GM21576 (cell line): ENCODE results near the gene ZSWIM6.

Source experiments
- ATAC-seq: cut with Tn5 transposase; IDR thresholded peaks from one replicate; pipeline ENCODE4 v1.9.1; 2021; ENCODE audit warnings: mild to moderate bottlenecking, moderate library complexity; ENCODE audit not compliant: unreplicated experiment

ZSWIM6 gene

DNA sequence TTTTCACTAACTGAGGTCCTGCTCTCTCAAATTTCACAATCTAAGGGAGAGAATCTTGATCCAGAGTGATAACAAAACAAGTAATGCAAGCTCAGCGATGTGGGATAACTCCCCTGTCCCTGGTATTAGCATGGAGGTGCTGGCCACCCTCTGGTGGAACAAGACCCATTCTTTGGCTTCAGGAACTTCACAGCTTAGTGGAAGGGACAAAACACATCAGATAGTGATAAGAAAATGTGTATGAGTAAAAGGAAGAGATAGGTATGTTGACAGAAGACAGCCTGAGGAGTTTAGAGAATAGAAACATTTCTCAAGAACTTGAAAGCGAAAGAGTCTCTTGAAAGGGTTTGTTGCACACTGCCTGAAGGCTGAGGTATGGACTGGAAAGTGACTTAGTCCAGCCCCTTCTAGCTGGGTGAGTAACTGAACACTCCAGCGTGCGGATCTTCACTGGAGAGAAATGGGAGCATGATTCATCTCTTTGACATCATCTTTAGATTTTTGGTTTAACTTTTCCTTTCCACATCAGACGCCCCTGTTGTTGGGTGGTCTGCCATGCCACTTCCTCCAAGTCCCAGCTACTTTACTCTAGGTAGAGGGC is 25.4 kb upstream of the ZSWIM6 start:
- peak; percentile 87 for ATAC-seq

DNA sequence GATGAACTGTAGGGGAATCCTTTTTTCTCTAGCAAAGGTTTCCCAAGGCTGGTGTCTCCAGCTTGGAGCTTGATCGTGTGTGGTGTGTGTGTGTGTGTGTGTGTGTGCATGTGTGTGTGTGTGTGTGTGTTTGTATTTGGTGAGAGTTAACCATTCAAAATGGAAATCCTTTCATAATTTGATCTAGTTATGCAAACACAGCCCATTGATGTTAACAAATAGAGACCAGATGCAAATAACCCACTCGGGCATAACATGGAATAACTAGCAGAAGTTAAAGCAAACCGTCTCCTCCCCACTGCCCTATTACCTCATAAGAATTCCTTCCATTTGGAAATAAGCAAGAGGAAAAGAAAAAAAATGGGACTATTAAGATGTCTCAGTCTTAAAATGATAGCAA is 24.9 kb upstream of the ZSWIM6 start:
- ATAC-seq, result no peak

DNA sequence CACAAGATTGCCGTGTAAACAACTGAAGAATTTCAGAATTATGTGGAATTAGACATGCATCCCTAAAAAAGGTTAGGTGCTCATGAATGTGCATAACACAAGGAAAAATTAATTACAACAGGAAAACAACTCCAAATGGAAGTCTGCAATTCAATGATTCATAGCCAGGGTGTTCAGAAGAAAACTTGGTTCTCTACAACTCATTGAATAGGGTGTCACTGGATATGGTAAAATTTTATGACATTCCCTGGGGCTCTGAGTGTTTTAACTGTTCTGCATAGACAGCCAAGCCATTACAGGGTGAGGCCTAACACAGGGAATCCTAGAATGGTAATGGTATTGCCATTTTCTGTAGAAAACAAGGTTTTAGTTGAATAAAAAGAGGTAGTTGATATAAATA is 24.4 kb upstream of the ZSWIM6 start:
- ATAC-seq, result no peak

DNA sequence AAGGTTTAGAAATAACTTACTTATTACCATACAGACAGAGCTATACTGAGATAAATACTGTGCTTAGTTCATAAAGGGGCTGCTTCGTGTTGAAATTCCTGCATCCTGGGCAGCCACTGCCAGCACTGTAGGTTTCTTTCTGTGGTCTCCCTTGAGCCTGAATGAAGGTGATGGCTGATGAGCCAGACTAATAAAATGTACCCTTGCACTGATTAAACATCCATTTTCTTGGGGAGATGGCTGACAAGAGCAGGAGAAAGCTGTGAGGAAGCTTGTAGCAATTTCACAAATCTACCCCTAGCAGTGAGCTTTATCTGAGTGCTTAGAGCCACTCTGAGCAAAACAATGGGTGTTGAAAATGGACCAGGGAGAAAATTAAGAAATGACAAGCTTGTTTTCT is 23.3 kb upstream of the ZSWIM6 start:
- ATAC-seq, result no peak

DNA sequence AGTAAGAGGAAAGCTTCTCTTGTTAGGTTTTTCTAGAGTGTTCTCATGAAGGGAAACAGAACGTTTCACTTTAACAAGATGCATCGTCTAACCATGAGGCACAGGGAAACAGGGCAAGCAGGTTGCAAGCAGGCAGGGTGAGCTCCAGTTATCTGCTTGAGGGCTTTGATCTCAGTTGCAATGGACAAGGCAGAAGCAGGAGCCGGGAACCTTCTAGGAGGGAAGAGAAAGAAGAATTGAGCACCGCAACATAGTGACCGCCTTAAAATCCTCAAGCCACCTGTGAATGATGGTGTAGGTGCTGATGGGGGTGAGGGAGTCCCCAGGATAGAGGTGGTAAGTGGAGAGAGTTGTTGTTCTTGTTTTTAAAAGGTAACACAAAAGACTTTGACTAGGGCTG is 22.9 kb upstream of the ZSWIM6 start:
- ATAC-seq, result no peak

DNA sequence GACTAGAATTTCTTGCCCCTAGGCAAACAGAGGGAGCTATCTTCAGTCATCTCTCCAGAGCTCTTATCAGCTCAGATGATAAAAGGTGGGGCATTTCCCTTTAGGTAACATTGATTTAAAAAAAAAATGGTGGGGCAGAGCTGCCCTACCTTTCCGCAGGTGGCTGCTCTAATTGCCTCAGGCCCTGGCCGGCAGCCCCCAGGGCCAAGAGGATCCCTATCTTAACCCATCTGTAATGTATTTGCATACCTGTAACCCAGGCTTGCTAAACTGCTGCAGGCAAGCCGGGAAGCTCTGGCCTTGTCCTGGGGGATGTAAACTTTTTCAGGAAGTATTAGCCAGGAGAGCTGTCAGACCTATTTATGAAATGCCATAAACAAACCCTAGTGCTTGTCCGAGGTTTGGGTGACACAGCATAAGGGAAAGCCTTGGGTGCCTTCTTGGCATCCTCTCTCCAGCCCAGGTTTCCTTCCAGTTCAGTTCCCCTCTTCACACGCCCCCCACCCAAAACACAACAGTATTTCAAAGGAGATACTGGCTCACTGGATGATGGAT is 20.9 kb upstream of the ZSWIM6 start:
- no peak for ATAC-seq

DNA sequence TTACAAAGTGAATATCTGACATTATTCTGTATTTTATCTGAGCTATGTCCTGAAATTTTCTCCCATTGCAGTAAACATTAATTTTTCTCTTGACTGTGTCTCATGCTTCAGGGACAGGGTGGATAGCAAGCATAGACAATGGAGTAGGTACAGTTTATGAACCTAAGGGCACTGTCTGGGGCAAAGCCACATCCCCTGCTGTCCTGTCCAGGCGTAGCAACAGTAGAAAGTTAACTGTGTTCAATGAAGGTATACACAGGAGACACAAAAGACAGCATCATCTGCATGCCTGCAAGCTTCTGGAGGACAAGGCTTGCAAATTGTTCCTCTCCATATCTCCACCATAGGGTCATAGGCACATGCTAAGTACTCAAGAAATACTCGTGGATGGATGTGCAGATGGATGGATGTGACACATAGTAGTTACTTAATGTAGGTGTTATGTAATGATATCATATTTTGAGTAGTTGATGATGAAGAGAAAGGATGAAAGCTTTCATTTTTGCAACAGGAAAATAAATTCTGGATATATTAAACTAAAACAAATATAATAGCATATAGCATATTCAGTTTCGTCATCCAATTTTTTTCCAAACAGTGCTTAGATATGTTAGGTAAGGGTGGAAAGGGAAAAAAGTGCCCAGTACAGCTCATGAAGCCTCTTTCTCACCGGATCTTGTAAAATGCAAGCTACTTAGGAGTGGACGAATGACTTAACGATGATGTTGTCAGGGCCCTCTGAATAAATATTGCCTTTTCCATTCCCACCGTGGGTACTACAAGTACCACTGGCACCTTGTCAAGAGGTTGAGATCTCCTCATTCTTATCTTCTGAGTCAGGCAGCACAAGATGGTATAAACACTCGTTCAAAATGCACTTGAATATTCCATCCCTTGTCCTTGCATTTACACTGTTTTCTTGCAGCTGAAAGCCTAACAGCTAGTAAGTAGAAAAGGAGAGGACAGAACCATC is 19.9 kb upstream of the ZSWIM6 start:
- no peak for ATAC-seq

DNA sequence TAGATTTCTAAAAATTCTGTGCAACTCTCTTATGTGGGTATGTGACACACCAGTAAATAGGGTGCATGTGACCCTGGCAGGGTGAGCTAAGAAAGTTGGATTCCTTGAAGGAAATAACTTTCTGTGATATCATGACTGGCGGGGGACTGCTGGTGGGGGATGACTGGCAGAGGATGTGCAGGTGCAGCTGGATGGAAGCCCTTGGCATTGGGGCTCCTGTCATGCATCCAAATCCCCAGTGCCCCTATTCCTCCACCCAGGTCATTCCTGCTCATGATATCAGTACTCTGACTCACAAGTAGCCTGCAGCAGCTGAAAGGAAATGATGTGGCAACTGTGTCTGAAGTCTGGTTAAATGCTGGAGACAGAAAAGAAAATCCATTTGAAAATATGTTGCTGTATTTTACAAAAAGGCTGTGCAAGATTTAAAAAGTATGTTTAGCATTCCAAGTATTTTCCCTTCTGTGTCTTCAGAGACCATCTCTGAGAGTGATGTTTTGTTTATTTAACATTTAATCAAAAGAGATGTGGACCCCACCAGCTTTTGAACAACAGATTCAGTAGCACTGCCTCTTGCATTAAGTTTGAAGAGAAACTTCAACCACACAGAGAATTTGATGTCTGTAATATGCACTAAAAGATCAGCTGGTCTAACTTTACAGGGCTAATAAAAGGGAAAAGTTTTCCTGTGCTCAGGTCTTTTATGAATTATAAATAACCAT is 17.9 kb upstream of the ZSWIM6 start:
- no peak for ATAC-seq

DNA sequence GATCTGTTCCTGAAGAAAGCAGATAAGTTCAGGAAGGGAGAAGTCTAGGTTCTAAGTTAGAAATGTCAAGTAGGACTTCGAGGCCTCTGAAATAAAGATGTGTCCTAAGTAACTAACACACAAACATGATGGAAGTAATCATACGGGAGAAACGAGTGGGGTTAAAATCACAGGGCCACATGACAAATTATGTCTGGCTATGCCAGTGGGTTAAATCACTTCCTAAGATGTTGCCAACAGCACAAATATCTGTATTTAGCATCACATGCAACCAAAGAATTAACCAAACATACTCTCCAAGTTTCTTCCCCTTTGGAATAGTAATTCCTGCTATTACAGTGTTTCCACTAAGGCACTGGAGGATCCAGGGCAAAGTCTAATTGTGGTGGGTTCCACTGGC is 13.7 kb upstream of the ZSWIM6 start:
- no peak for ATAC-seq

DNA sequence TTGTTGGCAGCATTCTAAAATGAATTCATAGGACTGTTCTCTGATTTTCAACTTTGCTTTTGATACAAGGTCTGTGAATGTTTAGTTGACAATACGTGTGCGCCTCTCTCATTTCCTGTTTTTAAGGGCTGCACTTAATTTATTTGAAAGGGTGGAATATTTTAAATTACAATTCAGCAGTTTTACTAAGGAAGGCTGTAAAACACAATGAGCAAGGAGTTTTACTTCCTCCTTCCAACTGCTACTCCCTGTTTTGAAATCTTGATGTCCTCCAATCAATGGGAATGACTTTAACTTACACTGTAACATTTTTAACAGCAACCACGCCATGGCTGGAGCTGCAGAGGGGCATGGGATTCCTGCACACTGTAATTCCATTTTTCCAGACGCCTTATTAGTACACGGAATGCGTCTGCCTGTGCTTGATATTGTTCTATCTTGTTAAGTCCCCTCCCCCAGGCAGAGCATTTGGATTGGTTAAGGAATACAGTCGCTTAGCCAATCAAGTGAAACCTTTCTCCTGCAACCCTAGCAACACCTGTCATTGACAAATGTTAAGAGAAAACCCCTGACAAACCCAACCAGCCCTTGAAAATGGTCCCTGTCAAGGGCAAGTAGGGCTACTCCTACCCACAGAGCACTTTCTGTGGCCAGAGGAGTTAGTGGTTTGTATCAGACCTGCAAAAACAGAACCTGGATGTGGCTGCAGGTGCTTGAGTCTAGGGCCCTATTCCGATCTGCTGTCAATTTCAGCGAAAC is 12.5 kb upstream of the ZSWIM6 start:
- ATAC-seq, result peak; percentile 97

DNA sequence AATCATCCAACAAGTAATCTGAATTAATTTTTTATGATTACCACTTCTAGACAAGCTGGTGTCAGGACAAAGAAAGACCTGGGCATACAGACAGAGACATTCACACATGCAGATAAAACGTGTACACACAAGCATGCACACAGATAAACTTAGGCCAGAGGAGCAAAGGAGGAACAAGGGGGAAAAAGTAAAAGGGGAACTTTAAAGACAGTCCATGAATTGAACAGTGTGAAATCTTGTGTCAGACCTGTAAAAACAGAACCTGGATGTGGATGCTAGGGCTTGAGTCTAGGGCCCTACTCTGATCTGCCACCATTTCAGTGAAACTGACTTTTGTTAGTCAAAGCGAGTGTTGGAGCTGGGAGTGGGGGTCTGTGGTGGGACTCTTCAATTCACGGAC is 11.2 kb upstream of the ZSWIM6 start:
- ATAC-seq, result no peak

DNA sequence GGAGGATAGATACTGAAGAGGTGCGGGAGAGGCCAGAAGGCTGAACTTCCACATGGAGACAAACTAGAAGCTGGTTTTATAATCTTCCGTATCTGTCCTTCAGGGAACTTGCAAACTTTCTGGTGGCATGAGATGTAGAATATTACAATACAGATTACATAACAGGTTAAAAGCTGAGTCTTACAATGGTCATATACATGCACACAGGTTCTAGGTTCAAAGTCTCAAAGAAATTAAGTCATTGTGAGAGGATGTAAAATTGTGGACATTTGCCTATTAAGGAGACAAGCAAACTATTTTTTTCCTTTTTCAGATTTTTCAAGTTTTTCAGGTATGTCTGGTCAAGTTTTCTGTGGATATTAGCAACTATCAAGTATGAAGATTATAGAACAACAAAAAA is 10.4 kb upstream of the ZSWIM6 start:
- ATAC-seq, result no peak

DNA sequence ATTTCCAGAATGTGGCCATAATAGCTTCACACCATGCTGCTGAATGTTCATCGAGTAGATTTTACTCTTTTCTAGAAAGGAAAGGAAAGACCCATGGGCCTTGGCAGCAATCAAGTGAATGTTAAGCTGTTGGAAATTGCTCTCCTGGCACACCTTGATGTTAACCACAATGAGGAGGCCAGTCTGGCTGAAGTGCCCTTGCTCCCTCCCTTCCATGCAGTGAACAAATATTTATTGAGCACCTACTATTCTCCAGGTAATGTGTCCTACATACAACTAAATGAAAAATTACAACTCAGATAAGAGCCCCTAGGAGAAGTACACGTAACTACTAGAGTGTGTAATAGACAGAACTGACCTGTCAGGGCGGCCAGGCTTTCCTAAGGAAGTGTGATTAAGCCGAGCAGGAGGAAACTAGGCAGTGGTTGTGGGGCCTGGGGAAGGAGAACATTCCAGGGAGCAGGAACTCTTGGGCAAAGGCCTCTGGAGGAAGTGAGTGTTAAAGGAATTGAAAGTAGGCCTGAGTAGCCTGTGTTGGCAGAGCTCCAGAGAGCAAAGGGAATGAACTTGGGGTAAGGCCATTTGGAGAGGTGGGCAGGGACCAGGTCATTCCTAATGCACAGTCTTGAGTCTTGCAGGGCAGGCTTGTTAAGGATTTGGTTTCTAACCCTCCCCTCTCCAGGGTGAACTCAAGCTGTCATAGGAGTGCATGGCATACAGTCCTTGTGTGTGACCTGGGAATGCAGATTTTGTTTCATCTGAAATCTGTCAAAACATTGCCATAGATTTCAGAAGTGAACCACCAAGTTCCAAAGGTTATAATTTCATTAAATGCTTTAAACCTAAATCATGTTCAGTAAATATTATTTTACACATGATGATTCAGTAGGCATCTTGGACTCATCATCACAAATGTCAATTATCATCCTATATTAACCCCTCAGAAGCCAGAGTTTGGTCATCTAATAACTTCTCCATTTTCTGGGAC is 9.0 kb upstream of the ZSWIM6 start:
- ATAC-seq, result no peak

DNA sequence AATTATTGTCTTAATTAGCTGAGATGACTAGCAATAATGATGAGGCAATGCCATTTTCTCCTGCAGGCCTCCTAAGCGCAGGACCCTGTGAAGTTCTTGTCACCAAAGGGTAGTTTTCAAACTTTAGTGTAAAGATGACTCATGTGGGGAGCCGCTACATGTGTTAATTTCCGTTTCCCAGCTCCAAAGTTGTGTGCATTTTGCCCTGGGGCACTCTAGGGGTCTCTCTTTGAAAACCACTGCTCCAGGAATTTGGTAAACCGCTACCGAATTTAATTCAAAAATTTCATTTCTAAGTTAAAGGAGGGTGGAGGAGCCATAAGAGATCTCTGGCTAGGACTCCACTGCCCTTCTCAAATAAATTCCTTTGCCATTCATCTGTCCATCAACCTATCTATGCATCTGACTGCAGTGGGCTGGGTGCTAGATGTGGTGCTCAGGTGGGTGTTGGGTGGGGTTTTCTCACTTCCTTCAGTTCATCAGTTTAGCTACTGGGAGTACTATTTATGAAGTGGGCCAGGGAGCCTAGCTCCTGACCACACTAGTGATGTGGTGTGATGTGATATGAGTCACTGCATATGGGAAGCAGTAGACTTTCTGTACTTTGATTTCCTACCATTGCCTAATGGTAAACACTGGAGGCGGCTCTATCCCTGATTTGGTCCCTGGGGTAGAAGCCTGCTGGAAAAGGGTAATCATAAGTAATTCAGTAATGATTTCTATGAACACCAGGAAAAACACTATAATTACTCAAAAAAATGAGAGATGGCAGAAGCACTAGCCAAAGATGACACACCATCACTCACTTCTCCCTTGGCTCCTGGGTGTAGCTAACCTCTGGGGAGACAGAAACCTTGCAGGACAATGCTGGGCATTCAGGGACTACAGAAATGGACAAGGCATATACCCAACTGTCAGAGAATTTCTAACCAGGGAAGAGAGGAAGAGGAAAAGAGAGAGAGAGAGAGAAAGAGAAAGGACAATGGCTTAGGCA is 4.0 kb upstream of the ZSWIM6 start:
- ATAC-seq, result peak; percentile 33

DNA sequence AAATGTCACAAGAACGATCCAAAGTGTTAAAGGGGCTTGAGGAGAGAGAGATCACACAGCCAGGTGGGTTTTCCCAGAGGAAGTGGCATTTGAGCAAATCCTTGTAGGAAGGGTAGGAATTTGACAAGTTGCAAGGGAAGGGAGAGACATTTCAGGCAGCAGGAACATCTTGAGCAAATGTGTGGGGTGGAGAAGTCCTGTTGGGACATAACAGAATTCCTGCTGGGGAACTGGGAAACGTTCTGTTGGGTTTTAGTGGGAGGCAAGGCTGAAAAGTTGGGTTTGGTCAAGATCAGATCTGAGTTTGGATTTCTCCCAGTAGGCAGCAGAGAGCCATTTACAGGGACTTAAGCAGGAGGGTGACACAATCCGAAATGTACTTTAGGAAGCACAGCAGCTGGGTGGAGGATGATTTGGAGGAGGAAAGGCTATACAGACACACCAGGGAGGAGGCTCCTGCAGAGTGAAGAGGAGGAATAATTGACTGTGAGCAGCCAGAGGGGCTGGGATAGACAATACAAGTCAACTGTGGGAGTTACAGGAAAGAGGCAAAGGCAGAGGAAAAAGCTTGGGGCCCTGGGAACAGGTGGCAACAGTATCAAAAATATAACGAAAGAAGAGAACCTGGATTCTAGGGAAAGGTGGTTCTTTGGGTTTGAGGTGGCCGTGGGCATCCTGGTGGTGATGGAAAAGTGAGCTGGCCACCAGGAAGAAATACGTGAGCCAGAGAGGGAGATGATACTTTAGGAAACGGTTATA is 3.1 kb upstream of the ZSWIM6 start:
- ATAC-seq, result no peak

DNA sequence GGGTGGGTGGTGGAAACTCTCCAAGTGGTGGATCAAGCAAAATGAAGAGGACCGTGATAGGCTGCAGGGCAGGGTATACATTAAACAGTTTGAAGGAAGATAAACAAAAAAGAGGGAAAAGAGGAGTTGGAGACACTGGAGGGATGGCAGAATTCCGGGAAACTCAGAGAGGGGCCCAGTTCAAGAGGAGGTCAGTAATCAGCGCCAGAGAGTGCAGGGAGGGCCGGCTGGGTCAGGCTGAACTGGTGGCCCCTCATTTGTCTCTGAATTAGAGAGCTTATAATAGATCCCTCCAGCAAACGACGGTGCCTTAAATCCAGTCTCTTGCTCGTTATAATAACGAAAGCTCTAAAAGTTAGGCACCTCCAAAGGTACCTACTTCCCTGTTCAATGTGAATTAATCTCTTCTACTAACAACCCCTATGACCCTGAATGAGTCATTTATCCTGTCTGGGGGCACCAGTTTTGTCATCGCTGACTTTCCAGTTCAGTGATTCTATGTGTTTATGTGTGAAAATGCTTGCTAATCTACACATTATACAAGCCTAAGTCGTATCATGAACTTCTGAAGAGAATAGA is 2.4 kb upstream of the ZSWIM6 start:
- ATAC-seq, result no peak

DNA sequence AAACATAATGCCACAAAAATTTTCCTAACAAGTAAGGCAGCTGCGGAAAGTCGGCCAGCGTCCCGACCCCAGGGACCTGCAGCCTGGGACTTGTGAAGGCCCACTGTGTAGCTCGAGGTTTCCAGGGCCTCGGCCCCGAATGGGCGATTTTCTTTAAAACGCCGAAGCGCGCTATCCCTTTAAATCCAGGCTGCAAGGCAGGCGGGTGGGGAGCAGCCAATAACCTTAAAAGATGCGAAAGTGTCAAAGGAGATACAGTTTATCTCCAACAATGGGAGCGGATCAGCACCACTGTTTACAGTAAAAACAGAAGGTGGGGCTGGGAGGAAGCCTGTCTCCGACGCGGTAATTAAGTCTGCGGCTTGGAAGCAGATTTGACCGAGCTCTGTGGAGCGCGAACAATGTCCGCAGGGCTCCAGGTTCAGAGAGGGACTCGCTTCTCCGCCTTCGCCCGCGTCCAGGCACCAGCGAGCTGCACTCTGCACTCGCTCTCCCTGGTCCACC is 1.7 kb upstream of the ZSWIM6 start:
- peak; percentile 0 for ATAC-seq
